DND-41 (cell line): ENCODE data around the gene TGFBRAP1.
A peak's percentile ranks its signal among the peaks of the same experiment; 100 is the strongest.

Experiments used
- ATAC-seq: fragments of 200-7000 bp; cut with Tn5 transposase; 3 replicates; pipeline ENCODE4 v1.9.1; 2021; ENCODE audit warnings: low read depth; ENCODE audit not compliant: insufficient read depth
- DNase-seq: peaks from one replicate; pipeline ENCODE4 v3.0.0-alpha.2; 2020
- H2AFZ ChIP-seq: 2 replicates; pipeline ENCODE4 v1.6.0; 2012; ENCODE audit warnings: low read depth, low read length
- H3K27ac ChIP-seq: 2 replicates; pipeline ENCODE4 v1.5.1; 2012; ENCODE audit warnings: low read length, inconsistent platforms
- H3K27me3 ChIP-seq: fragments of 200-600 bp; sonication (generic); 2 replicates; pipeline ENCODE4 v1.6.0; 2012; ENCODE audit warnings: low read length, mild to moderate bottlenecking, inconsistent platforms; ENCODE audit not compliant: insufficient read depth, poor library complexity
- H3K36me3 ChIP-seq: 2 replicates; pipeline ENCODE4 v1.5.1; 2012; ENCODE audit warnings: low read length, inconsistent platforms; ENCODE audit not compliant: insufficient read depth
- H3K4me1 ChIP-seq: 2 replicates; pipeline ENCODE4 v1.5.1; 2012; ENCODE audit warnings: mild to moderate bottlenecking, low read length; ENCODE audit not compliant: insufficient read depth
- H3K4me2 ChIP-seq: 2 replicates; pipeline ENCODE4 v1.6.0; 2012; ENCODE audit warnings: mild to moderate bottlenecking, moderate library complexity, low read length, inconsistent platforms; ENCODE audit not compliant: insufficient read depth
- H3K4me3 ChIP-seq, 2 experiments: fragments of 200-600 bp in 1 of 2; shearing (Covaris generic) in 1 of 2; 2 replicates each; pipeline ENCODE4 v1.5.1; 2012 to 2016; ENCODE audit warnings: inconsistent platforms in 2 of 2, low read length in 2 of 2, mild to moderate bottlenecking in 2 of 2, low read depth in 1 of 2, moderate library complexity in 1 of 2
- H3K79me2 ChIP-seq: 2 replicates; pipeline ENCODE4 v1.6.0; 2012; ENCODE audit warnings: low read length, inconsistent platforms; ENCODE audit not compliant: insufficient read depth
- H3K9ac ChIP-seq: 2 replicates; pipeline ENCODE4 v1.6.0; 2012; ENCODE audit warnings: low read depth, mild to moderate bottlenecking, inconsistent platforms, low read length, moderate library complexity
- H3K9me3 ChIP-seq: 2 replicates; pipeline ENCODE4 v1.5.1; 2012; ENCODE audit warnings: low read length, moderate library complexity, mild to moderate bottlenecking, inconsistent platforms; ENCODE audit not compliant: insufficient read depth, severe bottlenecking
- H4K20me1 ChIP-seq: 2 replicates; pipeline ENCODE4 v1.6.0; 2012; ENCODE audit warnings: low read length; ENCODE audit not compliant: insufficient read depth
- CTCF ChIP-seq: IDR thresholded peaks from 2 replicates; pipeline ENCODE4 v1.5.1; 2012; ENCODE audit warnings: borderline replicate concordance, low read length, moderate library complexity, mild to moderate bottlenecking; ENCODE audit not compliant: poor library complexity, severe bottlenecking; ENCODE audit errors: extremely low read depth
- EZH2 ChIP-seq: IDR thresholded peaks from 3 replicates; pipeline ENCODE4 v1.6.1; 2012; ENCODE audit warnings: borderline replicate concordance, low read depth, mild to moderate bottlenecking, moderate library complexity, low read length, inconsistent platforms; ENCODE audit not compliant: severe bottlenecking

The TGFBRAP1 gene

GRCh38 chr2:105334211-105334610, 4.7 kb upstream of the TGFBRAP1 start:
- Histone ChIP-seq H3K4me2 (no peak overlapping the region), H3K9me3 (no peaks in the 10 kb centered on the region), H3K9ac (no peak overlapping the region), H3K4me1 (peaks cover 38% of the 10 kb centered on the region), H3K27me3 (no peaks in the 10 kb centered on the region), H3K36me3 (peaks cover 10% of the 10 kb centered on the region; the same call in 1 of the 2 replicates), H3K4me3 (no peak overlapping the region), H4K20me1 (peaks cover 4% of the 10 kb centered on the region; the same call in 1 of the 2 replicates), H3K27ac (no peak overlapping the region), H2AFZ (no peak overlapping the region), H3K79me2 (peaks cover 40% of the 10 kb centered on the region)
- no peak for ATAC-seq
- no peak for TF ChIP-seq CTCF
- no peak for TF ChIP-seq EZH2
- DNase-seq, result no peak

- DNase-seq (no peak), ATAC-seq (no peak)
- Histone ChIP-seq H4K20me1 (no peaks in the 10 kb centered on the region), H3K79me2 (peaks cover 44% of the 10 kb centered on the region), H3K4me3 (peak overlapping the region in 1 of 2 experiments; percentile 86; a peak in 2 of 4 replicates), H3K27ac (no peak overlapping the region; the same call in 1 of the 2 replicates), H3K27me3 (no peaks in the 10 kb centered on the region), H3K36me3 (peaks cover 10% of the 10 kb centered on the region; the same call in 1 of the 2 replicates), H3K9ac (peak overlapping the region; percentile 99; the same call in 1 of the 2 replicates), H3K4me2 (peak overlapping the region; percentile 95), H3K4me1 (peaks cover 28% of the 10 kb centered on the region), H2AFZ (peak overlapping the region; percentile 94), H3K9me3 (no peaks in the 10 kb centered on the region)
- no peak for TF ChIP-seq EZH2
- TF ChIP-seq CTCF, result no peak
Measured at GRCh38 chr2:105330681-105331375, 1.3 kb upstream of the TGFBRAP1 start.

- Histone ChIP-seq H3K4me3 (peak overlapping the region; percentile 41 to 86; a peak in 3 of 4 replicates), H3K79me2 (peaks cover 61% of the 10 kb centered on the region), H3K27me3 (no peaks in the 10 kb centered on the region), H4K20me1 (peaks cover 12% of the 10 kb centered on the region; the same call in 1 of the 2 replicates), H3K36me3 (peaks cover 3% of the 10 kb centered on the region; the same call in 1 of the 2 replicates), H3K27ac (peak overlapping the region; percentile 81), H3K4me2 (peak overlapping the region; percentile 94), H3K4me1 (peaks cover 25% of the 10 kb centered on the region), H2AFZ (peak overlapping the region; percentile 92), H3K9ac (peak overlapping the region; percentile 78), H3K9me3 (no peaks in the 10 kb centered on the region)
- TF ChIP-seq EZH2 (no peak), CTCF (no peak)
- peak; percentile 30 for ATAC-seq
- peak; percentile 28 for DNase-seq
Measured at GRCh38 chr2:105329197-105329554, 359 bp downstream of the TGFBRAP1 start.
